H1 (cell line): ENCODE data around the gene ARHGAP1. TPM values are rescaled to one million over a fixed set of nuclear protein-coding genes. Genes with fewer than 3 reads are reported as not detected.

Experiments
- CHD2 ChIP-seq: IDR thresholded peaks from 2 replicates; pipeline ENCODE4 v1.6.1; 2012; ENCODE audit warnings: low read length, improper control_type of control experiment
- CTBP2 ChIP-seq: IDR thresholded peaks from 2 replicates; pipeline ENCODE4 v1.7.0; 2011; ENCODE audit warnings: borderline replicate concordance, mild to moderate bottlenecking, moderate library complexity, mixed read lengths, low read length; ENCODE audit not compliant: insufficient read depth, insufficient read length
- E2F6 ChIP-seq: IDR thresholded peaks from 2 replicates; pipeline ENCODE4 v1.6.1; 2012; ENCODE audit warnings: inconsistent platforms
- EGR1 ChIP-seq: IDR thresholded peaks from 2 replicates; pipeline ENCODE4 v1.6.1; 2011; ENCODE audit warnings: low read depth, low read length, borderline replicate concordance
- KDM1A ChIP-seq: fragments of 200-600, 300-600 bp; sonication (generic); IDR thresholded peaks from 2 replicates; pipeline ENCODE4 v1.7.1; 2016; ENCODE audit warnings: mild to moderate bottlenecking, low read length, borderline replicate concordance
- NANOG ChIP-seq: IDR thresholded peaks from 2 replicates; pipeline ENCODE4 v1.6.1; 2011; ENCODE audit warnings: low read length, low read depth, mild to moderate bottlenecking, inconsistent platforms; ENCODE audit not compliant: insufficient read depth, poor library complexity, severe bottlenecking
- PHF8 ChIP-seq: fragments of 200-600 bp; sonication (generic); conservative IDR thresholded peaks from 2 replicates; pipeline ENCODE4 v1.7.1; 2012; ENCODE audit warnings: low read depth, mild to moderate bottlenecking, inconsistent platforms, low read length, moderate library complexity
- RAD21 ChIP-seq, 2 experiments: IDR thresholded peaks in 1 of 2; conservative IDR thresholded peaks in 1 of 2; 2 replicates each; pipeline ENCODE4 v1.6.1; 2011; ENCODE audit warnings: low read depth in 2 of 2, low read length in 2 of 2, improper control_type of control experiment in 1 of 2, inconsistent platforms in 1 of 2, mild to moderate bottlenecking in 1 of 2, moderate library complexity in 1 of 2
- RFX5 ChIP-seq: IDR thresholded peaks from 2 replicates; pipeline ENCODE4 v1.6.1; 2011; ENCODE audit warnings: low read depth, low read length, improper control_type of control experiment, borderline replicate concordance
- SRF ChIP-seq: IDR thresholded peaks from 2 replicates; pipeline ENCODE4 v1.6.1; 2011; ENCODE audit warnings: mild to moderate bottlenecking, low read depth, low read length, moderate library complexity
- SUZ12 ChIP-seq: fragments of 200-600 bp; sonication (generic); IDR thresholded peaks from 2 replicates; pipeline ENCODE4 v1.6.1; 2012; ENCODE audit warnings: mild to moderate bottlenecking, inconsistent platforms, low read length, moderate library complexity, mixed read lengths
- TCF12 ChIP-seq: IDR thresholded peaks from 2 replicates; pipeline ENCODE4 v1.6.1; 2011; ENCODE audit warnings: low read depth, mild to moderate bottlenecking, low read length
- TEAD4 ChIP-seq: IDR thresholded peaks from 2 replicates; pipeline ENCODE4 v1.6.1; 2012; ENCODE audit warnings: low read depth, low read length, inconsistent platforms, mixed read lengths
- ZNF274 ChIP-seq: IDR thresholded peaks from 2 replicates; pipeline ENCODE4 v1.7.0; 2012; ENCODE audit warnings: low read length, borderline replicate concordance; ENCODE audit errors: extremely low read depth
- polyA plus RNA-seq, 7 experiments: library from polyadenylated mRNA; depleted of rRNA in 3 of 7; stranded (reverse) in 5 of 7; unstranded in 2 of 7; fragments of >200 nt in 5 of 7; fragments of 200-250 nt in 2 of 7; gene quantifications; 1 replicate in 5 of 7; 2 replicates in 1 of 7; 4 replicates in 1 of 7; pipeline versions ENCODE4 v1.2.1 to v1.2.3, GENCODE V29; 2011 to 2013; ENCODE audit warnings: missing spikeins in 2 of 7, mixed read lengths in 2 of 7
- total RNA-seq: library from RNA; stranded (reverse); fragmentation: NEBNext Ultra II Directional; extraction: Animal tissue kit (Norgen Biotek cat#: 25700); gene quantifications from 2 replicates; pipeline ENCODE4 v1.2.1, GENCODE V29; 2021

The ARHGAP1 gene
- total and polyA plus RNA-seq, 2 of the 8 experiments (the other 6 are each of a cell fraction or from before 2014, with no cell fraction given), result 28.6 to 58.8 TPM

GRCh38 chr11:46700241-46701077, at the start of gene ARHGAP1, which contains the start of gene ZNF408 (continued):
- peak; percentile 55; the same call in 1 of the 2 replicates for TF ChIP-seq PHF8
- TF ChIP-seq CTBP2, result no peak
- TF ChIP-seq KDM1A, result no peak
- no peak for TF ChIP-seq SUZ12
- no peak for TF ChIP-seq TCF12
- peak; percentile 96 for TF ChIP-seq SRF
- no peak for TF ChIP-seq ZNF274
- no peak for TF ChIP-seq RFX5
- peak; percentile 45; the same call in 1 of the 2 replicates for TF ChIP-seq E2F6
- TF ChIP-seq TEAD4, result peak; percentile 31; the same call in 1 of the 2 replicates
- no peak for TF ChIP-seq CHD2
- no peak for TF ChIP-seq RAD21 (IDR thresholded peaks at IDR 0.05 in 1 of 2, conservative IDR thresholded peaks at IDR 0.05 in 1 of 2; ENCODE audit: low read depth in 2 of 2, low read length in 2 of 2)
- no peak for TF ChIP-seq EGR1
- no peak for TF ChIP-seq NANOG
